PC-9 (cell line): ENCODE measurements around the gene SKP1.

Experiments
- EZH2 ChIP-seq: fragments of 200-600 bp; sonication (generic); IDR thresholded peaks from 2 replicates; pipeline ENCODE4 v1.8.0; 2017; ENCODE audit warnings: antibody characterized with exemption, low read depth
- TF ChIP-seq, protein P1 (sequence below): fragments of 200-600 bp; sonication (generic); conservative IDR thresholded peaks from 2 replicates; pipeline ENCODE4 v1.6.1; 2017; ENCODE audit warnings: mixed run types, antibody characterized with exemption, mild to moderate bottlenecking, moderate library complexity

DNA sequence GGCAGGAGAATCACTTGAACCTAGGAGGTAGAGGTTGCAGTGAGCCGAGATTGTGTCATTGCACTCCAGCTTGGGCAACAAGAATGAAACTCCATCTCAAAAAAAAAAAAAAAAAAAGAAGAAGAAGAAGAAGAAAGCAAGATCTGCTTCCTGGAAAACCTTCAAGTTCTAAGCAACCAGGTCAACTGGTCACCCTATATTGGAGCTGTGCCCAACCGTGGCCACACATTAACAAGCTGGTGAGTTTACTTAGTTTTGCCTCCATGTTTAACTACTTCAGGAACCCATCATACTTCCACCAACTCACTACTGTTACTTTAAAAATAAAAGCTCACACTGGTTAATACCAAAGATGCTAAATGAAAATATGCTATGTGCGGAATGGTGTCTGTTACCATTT lies 12.3 kb upstream of the SKP1 start:
- TF ChIP-seq, protein P1, sequence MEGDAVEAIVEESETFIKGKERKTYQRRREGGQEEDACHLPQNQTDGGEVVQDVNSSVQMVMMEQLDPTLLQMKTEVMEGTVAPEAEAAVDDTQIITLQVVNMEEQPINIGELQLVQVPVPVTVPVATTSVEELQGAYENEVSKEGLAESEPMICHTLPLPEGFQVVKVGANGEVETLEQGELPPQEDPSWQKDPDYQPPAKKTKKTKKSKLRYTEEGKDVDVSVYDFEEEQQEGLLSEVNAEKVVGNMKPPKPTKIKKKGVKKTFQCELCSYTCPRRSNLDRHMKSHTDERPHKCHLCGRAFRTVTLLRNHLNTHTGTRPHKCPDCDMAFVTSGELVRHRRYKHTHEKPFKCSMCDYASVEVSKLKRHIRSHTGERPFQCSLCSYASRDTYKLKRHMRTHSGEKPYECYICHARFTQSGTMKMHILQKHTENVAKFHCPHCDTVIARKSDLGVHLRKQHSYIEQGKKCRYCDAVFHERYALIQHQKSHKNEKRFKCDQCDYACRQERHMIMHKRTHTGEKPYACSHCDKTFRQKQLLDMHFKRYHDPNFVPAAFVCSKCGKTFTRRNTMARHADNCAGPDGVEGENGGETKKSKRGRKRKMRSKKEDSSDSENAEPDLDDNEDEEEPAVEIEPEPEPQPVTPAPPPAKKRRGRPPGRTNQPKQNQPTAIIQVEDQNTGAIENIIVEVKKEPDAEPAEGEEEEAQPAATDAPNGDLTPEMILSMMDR = no peak
- no peak for TF ChIP-seq EZH2
